ENCODE measurements around the gene ZNF217.

GRCh38 chr20:53555816-53556215 is 37.8 kb downstream of the ZNF217 start:
- TF ChIP-seq EZH2phosphoT487 (IDR thresholded peaks at IDR 0.05; ENCODE audit: borderline replicate concordance, low read length) (no peak), CTCF (conservative IDR thresholded peaks at IDR 0.05; ENCODE audit: low read depth, low read length) (no peak)

Measured in PC-3 (cell line).